Colonic mucosa (tissue), 4 donors: ENCODE data around the gene OBSCN. TPM values are rescaled to one million over a fixed set of nuclear protein-coding genes. Genes with fewer than 3 reads are reported as not detected.

Experiments
- DNase-seq: peaks from one replicate; pipeline ENCODE4 v3.0.0-alpha.2; 2020
- H3K27ac ChIP-seq: fragments of 200-600 bp; one replicate; pipeline ENCODE4 v1.8.0; 2021
- H3K27me3 ChIP-seq: fragments of 200-600 bp; one replicate; pipeline ENCODE4 v1.8.0; 2021
- H3K36me3 ChIP-seq: fragments of 200-600 bp; one replicate; pipeline ENCODE4 v1.8.0; 2021
- H3K4me1 ChIP-seq: fragments of 200-600 bp; one replicate; pipeline ENCODE4 v1.8.0; 2021; ENCODE audit warnings: mild to moderate bottlenecking
- H3K4me3 ChIP-seq: fragments of 200-600 bp; one replicate; pipeline ENCODE4 v1.8.0; 2021
- H3K9ac ChIP-seq, 2 donors: one replicate each; pipeline ENCODE4 v1.7.0; 2013; ENCODE audit warnings: control low read depth in 2 of 2, low read depth in 2 of 2, low read length in 2 of 2
- H3K9me3 ChIP-seq: fragments of 200-600 bp; one replicate; pipeline ENCODE4 v1.8.0; 2021
- CTCF ChIP-seq: fragments of 200-600 bp; IDR thresholded peaks from one replicate; pipeline ENCODE4 v1.8.0; 2022; ENCODE audit warnings: antibody characterized with exemption, mild to moderate bottlenecking
- intact Hi-C: fragments of 100-400 bp; cut with DNase I; formaldehyde crosslinking; loops from one replicate; pipeline ENCODE4 v1.14.1; 2022
- total RNA-seq, 2 donors: library from RNA; stranded (reverse); fragmentation: NEBNext Ultra II Directional in 1 of 2; extraction: Animal tissue kit (Norgen Biotek cat#: 25700) in 1 of 2; gene quantifications; one replicate each; pipeline ENCODE4 v1.2.1, GENCODE V29; 2021
- donor health status: healthy.
- donor health status: DM: no; HTN: no; CAD: no.
- donor health status: DM: no; HTN: no; CAD: no.

Gene OBSCN
- total RNA-seq, 2 donors from 2014 or later = 3.6 to 7.9 TPM

GRCh38 chr1:228396770-228397662 is 189.2 kb downstream of the OBSCN start:
- H3K36me3 ChIP-seq = peaks cover 5% of the 10 kb centered on the region
- H3K9me3 ChIP-seq = no peaks in the 10 kb centered on the region
- no peak for DNase-seq
- no peak overlapping the region for H3K27ac ChIP-seq
- no peaks in the 10 kb centered on the region for H3K4me1 ChIP-seq
- TF ChIP-seq CTCF = no peak
- H3K4me3 ChIP-seq = no peak overlapping the region
- H3K9ac ChIP-seq = no peak overlapping the region
- intact Hi-C loops = no loop called here
- no peaks in the 10 kb centered on the region for H3K27me3 ChIP-seq

- no peak overlapping the region for H3K4me3 ChIP-seq
- intact Hi-C loops = no loop called here
- DNase-seq = no peak
- no peaks in the 10 kb centered on the region for H3K27me3 ChIP-seq
- no peak overlapping the region for H3K9ac ChIP-seq
- H3K9me3 ChIP-seq = no peaks in the 10 kb centered on the region
- H3K4me1 ChIP-seq = no peaks in the 10 kb centered on the region
- H3K36me3 ChIP-seq = peaks cover 5% of the 10 kb centered on the region
- no peak overlapping the region for H3K27ac ChIP-seq
- no peak for TF ChIP-seq CTCF
Observed at GRCh38 chr1:228397966-228398365, 190.1 kb downstream of the OBSCN start.

GRCh38 chr1:228398741-228399461 is 191.1 kb downstream of the OBSCN start:
- no peaks in the 10 kb centered on the region for H3K9me3 ChIP-seq
- no peak overlapping the region for H3K4me3 ChIP-seq
- peaks cover 5% of the 10 kb centered on the region for H3K36me3 ChIP-seq
- no peak overlapping the region for H3K27ac ChIP-seq
- TF ChIP-seq CTCF = no peak
- no peak overlapping the region for H3K9ac ChIP-seq
- H3K27me3 ChIP-seq = no peaks in the 10 kb centered on the region
- intact Hi-C loops = no loop called here
- peaks cover under 1% of the 10 kb centered on the region for H3K4me1 ChIP-seq
- DNase-seq = no peak

GRCh38 chr1:228399531-228400236 is 191.8 kb downstream of the OBSCN start:
- intact Hi-C loops = no loop called here
- H3K4me3 ChIP-seq = no peak overlapping the region
- TF ChIP-seq CTCF = no peak
- H3K27me3 ChIP-seq = no peaks in the 10 kb centered on the region
- no peaks in the 10 kb centered on the region for H3K9me3 ChIP-seq
- H3K27ac ChIP-seq = no peak overlapping the region
- no peak overlapping the region for H3K9ac ChIP-seq
- H3K4me1 ChIP-seq = peaks cover 8% of the 10 kb centered on the region
- peaks cover 5% of the 10 kb centered on the region for H3K36me3 ChIP-seq
- DNase-seq = no peak

GRCh38 chr1:228400237-228400651 is 192.4 kb downstream of the OBSCN start:
- H3K4me1 ChIP-seq = peaks cover 14% of the 10 kb centered on the region
- H3K27me3 ChIP-seq = no peaks in the 10 kb centered on the region
- H3K9ac ChIP-seq = no peak overlapping the region
- H3K9me3 ChIP-seq = no peaks in the 10 kb centered on the region
- intact Hi-C loops = no loop called here
- TF ChIP-seq CTCF = no peak
- peaks cover 5% of the 10 kb centered on the region for H3K36me3 ChIP-seq
- H3K4me3 ChIP-seq = no peak overlapping the region
- no peak overlapping the region for H3K27ac ChIP-seq
- no peak for DNase-seq
